Measurements from ENCODE around the gene MPP3. TPM values are rescaled to one million over a fixed set of nuclear protein-coding genes. Genes with fewer than 3 reads are reported as not detected.

MPP3 gene
- total RNA-seq, 3 donors from 2014 or later (not counting 1 experiment from before 2014, with no cell fraction given): not detected

- H3K27me3 Mint-ChIP-seq (ENCODE audit: low read depth in 2 of 2): peaks cover 24 to 32% of the 10 kb centered on the region in 2 donors
- Histone ChIP-seq H3K9me3 (ENCODE audit: control insufficient read depth, insufficient read depth, low read length) (no peaks in the 10 kb centered on the region), H3K27ac (ENCODE audit: low read length) (no peak overlapping the region), H3K36me3 (ENCODE audit: control insufficient read depth, insufficient read depth, low read length) (no peaks in the 10 kb centered on the region), H3K27me3 (ENCODE audit: control insufficient read depth, insufficient read depth, low read length) (peaks cover 20% of the 10 kb centered on the region), H3K4me1 (ENCODE audit: control insufficient read depth, insufficient read depth, low read length) (peaks cover 12% of the 10 kb centered on the region), H3K4me3 (ENCODE audit: low read length) (no peak overlapping the region)
- WGBS (ENCODE audit: insufficient coverage): 13% methylated on average over 50 of the region's 51 CpGs
- peak overlapping the region; percentile 63 for H3K4me3 Mint-ChIP-seq
- no peaks in the 10 kb centered on the region for H3K36me3 Mint-ChIP-seq
- intact Hi-C loops (cut with micrococcal nuclease): no loop called here
- H3K9me3 Mint-ChIP-seq: no peaks in the 10 kb centered on the region
- TF ChIP-seq CTCF (IDR thresholded peaks at IDR 0.05): no peak
- DNase-seq: peak in 1 of 2 donors; percentile 26
- ATAC-seq: peak; percentile 11 to 31 (median 27)
- peaks cover 10 to 13% of the 10 kb centered on the region in 2 donors for H3K4me1 Mint-ChIP-seq
- H3K27ac Mint-ChIP-seq: no peak overlapping the region
Observed at GRCh38 chr17:43832168-43832975, 574 bp downstream of the MPP3 start.

GRCh38 chr17:43831633-43832032 lies 1.3 kb downstream of the MPP3 start:
- peaks cover 24 to 32% of the 10 kb centered on the region in 2 donors for H3K27me3 Mint-ChIP-seq (ENCODE audit: low read depth in 2 of 2)
- Histone ChIP-seq H3K9me3 (ENCODE audit: control insufficient read depth, insufficient read depth, low read length) (no peaks in the 10 kb centered on the region), H3K36me3 (ENCODE audit: control insufficient read depth, insufficient read depth, low read length) (no peaks in the 10 kb centered on the region), H3K27me3 (ENCODE audit: control insufficient read depth, insufficient read depth, low read length) (peaks cover 20% of the 10 kb centered on the region), H3K27ac (ENCODE audit: low read length) (no peak overlapping the region), H3K4me3 (ENCODE audit: low read length) (no peak overlapping the region), H3K4me1 (ENCODE audit: control insufficient read depth, insufficient read depth, low read length) (peaks cover 12% of the 10 kb centered on the region)
- H3K4me1 Mint-ChIP-seq: peaks cover 10 to 13% of the 10 kb centered on the region in 2 donors
- intact Hi-C loops (cut with micrococcal nuclease): no loop called here
- ATAC-seq (no peak), DNase-seq (no peak)
- no peaks in the 10 kb centered on the region for H3K36me3 Mint-ChIP-seq
- no peak overlapping the region for H3K27ac Mint-ChIP-seq
- H3K4me3 Mint-ChIP-seq: peak overlapping the region; percentile 63
- no peaks in the 10 kb centered on the region for H3K9me3 Mint-ChIP-seq
- TF ChIP-seq CTCF (IDR thresholded peaks at IDR 0.05): no peak
- WGBS (ENCODE audit: insufficient coverage): 82% methylated on average over 5 of the region's 8 CpGs

GRCh38 chr17:43830510-43831140 lies 2.3 kb downstream of the MPP3 start:
- no peaks in the 10 kb centered on the region for H3K36me3 ChIP-seq (ENCODE audit: control insufficient read depth, insufficient read depth, low read length)
- Mint-ChIP-seq H3K36me3 (no peaks in the 10 kb centered on the region), H3K27ac (no peak overlapping the region), H3K9me3 (no peaks in the 10 kb centered on the region), H3K27me3 (ENCODE audit: low read depth in 2 of 2) (peaks cover 24 to 25% of the 10 kb centered on the region in 2 donors), H3K4me3 (peak overlapping the region; percentile 80), H3K4me1 (peaks cover 10 to 13% of the 10 kb centered on the region in 2 donors)
- no peak for TF ChIP-seq CTCF (IDR thresholded peaks at IDR 0.05)
- ATAC-seq (no peak), DNase-seq (peak in 1 of 2 donors; percentile 12)
- intact Hi-C loops (cut with micrococcal nuclease): no loop called here
- peaks cover 20% of the 10 kb centered on the region for H3K27me3 ChIP-seq (ENCODE audit: control insufficient read depth, insufficient read depth, low read length)
- no peak overlapping the region for H3K4me3 ChIP-seq (ENCODE audit: low read length)
- H3K9me3 ChIP-seq (ENCODE audit: control insufficient read depth, insufficient read depth, low read length): no peaks in the 10 kb centered on the region
- no peak overlapping the region for H3K27ac ChIP-seq (ENCODE audit: low read length)
- peaks cover 12% of the 10 kb centered on the region for H3K4me1 ChIP-seq (ENCODE audit: control insufficient read depth, insufficient read depth, low read length)
- 79% methylated on average over 7 of the region's 7 CpGs for WGBS (ENCODE audit: insufficient coverage)
